Tongue (tissue), 2 donors: ENCODE measurements around the gene AAMP. TPM values are rescaled to one million over a fixed set of nuclear protein-coding genes. Genes with fewer than 3 reads are reported as not detected.
"Not testable (repeated sequence)": the region's sequence is repeated elsewhere in the genome, so short reads cannot be mapped to it uniquely, and the experiment has no call there.

Experiments
- DNase-seq: peaks from one replicate; pipeline ENCODE4 v3.0.0-alpha.2; 2015
- total RNA-seq: library from RNA; depleted of rRNA; stranded (reverse); fragments of >200 nt; gene quantifications from one replicate; pipeline ENCODE4 v1.2.3, GENCODE V29; 2014

Gene AAMP
- 203 TPM for total RNA-seq

DNA sequence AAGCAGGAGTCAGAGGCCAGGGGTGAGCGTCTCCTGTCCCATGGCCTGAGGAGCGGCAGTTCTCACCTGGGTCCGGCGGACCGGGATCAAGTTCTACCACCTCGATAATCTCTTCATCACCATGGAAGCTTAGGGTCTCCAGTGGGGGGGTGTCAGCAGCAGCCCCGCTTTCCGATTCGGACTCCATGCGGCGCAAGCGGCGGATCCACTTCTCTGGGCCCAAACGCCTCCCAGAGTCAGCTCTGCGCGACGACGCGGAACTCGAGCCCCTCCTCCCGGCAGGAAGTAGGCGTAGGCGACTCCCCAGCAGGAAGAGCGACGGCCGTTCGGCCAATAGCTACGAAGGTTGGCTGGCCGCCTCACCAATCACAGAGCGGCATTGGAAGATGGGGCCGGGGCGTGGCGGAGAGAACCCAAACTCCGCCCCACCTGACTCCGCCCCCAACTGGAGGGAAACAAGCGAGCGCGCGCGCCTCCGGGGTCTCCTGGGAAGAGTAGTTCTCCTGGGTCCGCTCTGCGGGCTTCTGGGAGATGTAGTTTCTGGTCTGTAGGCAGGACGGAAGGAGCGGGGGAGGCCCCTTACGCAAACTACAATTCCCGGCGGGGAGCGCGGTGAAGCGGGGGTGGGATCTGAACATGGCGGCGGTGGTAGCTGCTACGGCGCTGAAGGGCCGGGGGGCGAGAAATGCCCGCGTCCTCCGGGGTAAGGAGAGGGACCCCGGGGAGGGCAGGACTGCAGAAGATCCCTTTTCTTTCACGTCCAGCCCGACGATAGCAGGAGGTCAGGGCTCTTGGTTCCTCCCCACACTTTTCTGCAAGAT, at the start of gene AAMP, which contains the start of gene PNKD:
Gene AAMP (minus strand): TSS at position 238 of the 821 bp plus-strand sequence. CDS start 51 bp downstream, at position 187.
Gene PNKD (plus strand): TSS at position 620 of the 821 bp plus-strand sequence. CDS start 17 bp downstream, at position 637.
- DNase-seq: peak; percentile 100

DNA sequence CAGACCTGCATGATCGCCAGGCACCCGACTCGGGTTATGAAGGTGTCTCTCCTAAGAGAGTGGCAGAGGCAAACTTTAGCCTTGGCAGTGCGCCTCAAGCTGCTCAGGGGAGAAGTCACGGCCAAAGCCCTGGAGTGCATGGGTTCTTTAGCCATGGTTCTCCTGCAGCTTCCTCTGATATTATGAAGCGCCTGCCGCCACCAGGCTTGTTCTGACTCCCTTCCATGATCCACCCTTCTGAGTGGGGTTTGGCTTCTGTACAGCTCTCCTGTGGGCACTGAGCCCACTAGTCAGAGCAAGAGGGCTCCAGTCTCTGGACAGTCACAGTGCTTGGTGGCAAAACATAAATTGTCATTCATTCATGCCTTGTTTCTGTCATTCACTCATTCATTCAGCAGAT, 48.3 kb upstream of the AAMP start:
- no peak for DNase-seq

DNA sequence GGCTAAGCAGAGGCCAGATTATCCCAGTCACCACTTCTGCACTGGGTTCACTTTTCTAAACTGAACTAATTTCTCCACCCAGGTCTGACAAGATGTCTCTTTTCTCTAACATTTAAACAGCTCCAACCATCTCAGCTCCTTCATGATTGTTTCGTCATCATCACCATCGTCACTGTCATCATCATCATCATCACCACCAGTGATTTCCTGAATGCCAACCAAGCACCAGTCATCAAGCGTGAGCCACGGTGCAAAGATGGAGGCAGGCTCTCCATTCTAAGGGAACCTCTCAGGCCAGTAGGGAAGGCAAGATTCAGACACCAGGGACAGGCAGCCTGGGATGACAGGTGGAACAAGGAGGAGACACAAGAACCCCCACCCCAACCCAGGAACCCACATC, 47.9 kb upstream of the AAMP start:
- DNase-seq: no peak

GRCh38 chr2:218317303-218317630, 47.3 kb upstream of the AAMP start:
- no peak for DNase-seq

- no peak for DNase-seq
These were observed 45.5 kb upstream of the AAMP start for GRCh38 chr2:218315397-218315796.

GRCh38 chr2:218314764-218315163, 44.8 kb upstream of the AAMP start:
- DNase-seq: not testable (repeated sequence)

- no peak for DNase-seq
These were observed 43.4 kb upstream of the AAMP start for GRCh38 chr2:218313356-218313755.

DNA sequence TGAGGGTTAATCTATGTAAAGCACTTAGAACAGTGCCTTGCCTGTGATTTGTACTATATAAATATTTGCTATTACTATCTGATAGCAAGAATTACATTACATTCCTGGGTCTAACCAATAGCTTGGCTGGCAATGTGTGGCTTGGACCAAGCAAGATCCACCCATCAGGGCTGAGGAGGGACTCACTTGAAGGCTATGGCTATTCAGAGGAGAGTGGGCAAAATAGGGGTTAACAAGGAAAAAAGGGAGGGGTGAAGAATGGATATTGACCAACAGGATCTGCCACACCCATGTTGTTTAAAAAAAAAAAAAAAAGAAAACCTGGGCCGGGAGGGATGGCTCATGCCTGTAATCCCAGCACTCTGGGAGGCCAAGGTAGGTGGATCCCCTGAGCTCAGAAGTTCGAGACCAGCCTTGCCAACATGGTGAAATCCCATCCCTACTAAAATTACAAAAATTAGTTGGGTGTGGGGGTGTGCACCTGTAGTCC, 42.4 kb upstream of the AAMP start:
- DNase-seq: no peak

GRCh38 chr2:218311541-218312266, 41.8 kb upstream of the AAMP start:
- not testable (repeated sequence) for DNase-seq

DNA sequence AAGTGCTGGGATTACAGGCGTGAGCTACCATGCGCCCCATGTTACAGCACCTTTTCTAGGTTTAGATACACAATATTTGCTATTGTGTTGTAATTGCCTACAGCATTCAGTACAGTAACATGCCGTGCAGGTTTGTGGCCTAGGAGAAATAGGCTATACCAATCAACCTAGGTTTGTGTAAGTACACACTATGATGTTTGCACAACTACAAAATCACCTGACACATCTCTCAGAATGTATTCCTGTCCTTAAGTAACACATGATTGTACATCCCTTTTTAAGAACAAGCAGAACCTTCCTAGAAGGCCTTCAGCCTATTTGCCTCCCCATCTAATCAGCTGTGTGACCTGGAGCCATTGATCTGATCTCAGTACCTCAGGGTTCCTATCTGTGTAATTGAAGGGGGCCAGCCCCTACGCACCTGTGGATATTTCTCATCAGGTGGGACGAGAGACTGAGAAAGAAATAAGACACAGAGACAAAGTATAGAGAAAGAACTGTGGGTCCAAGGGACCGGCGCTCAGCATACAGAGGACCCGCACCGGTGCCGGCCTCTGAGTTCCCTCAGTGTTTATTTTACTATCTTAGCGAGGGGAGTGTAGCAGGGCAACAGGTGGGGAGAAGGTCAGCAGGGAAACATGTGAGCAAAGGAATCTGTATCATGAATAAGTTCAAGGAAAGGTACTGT, 41.1 kb upstream of the AAMP start:
- no peak for DNase-seq

DNA sequence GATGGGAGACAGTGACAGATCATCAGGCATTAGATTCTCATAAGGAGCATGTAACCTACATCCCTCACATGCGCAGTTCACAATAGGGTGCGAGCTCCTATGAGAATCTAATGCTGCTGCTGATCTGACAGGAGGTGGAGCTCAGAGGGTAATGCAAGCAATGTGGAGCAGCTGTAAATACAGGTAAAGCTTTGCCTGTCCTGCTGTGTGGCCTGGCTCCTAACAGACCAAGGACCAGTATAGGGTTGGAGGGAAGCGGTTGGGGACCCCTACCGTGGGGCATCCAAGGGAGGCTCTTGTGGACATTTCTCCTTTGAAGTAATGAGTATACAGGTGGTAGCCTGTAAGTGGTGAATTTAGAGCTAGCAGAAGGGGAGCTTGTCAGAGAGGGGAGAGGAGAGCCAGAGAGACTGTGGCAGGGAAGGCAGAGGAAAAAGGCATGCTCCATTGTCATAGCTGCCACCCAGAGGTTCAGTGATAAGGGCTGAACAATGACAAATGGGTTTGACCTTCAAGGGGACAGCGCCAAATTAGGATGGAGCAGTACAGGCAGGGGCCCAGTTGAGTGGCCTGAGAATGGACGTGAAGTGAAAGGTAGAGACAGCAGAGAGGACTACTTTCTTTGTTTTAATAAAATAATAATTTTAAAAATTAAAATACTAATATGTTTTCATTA, 37.6 kb upstream of the AAMP start:
- no peak for DNase-seq

GRCh38 chr2:218306184-218306920, 36.4 kb upstream of the AAMP start:
- no peak for DNase-seq

DNA sequence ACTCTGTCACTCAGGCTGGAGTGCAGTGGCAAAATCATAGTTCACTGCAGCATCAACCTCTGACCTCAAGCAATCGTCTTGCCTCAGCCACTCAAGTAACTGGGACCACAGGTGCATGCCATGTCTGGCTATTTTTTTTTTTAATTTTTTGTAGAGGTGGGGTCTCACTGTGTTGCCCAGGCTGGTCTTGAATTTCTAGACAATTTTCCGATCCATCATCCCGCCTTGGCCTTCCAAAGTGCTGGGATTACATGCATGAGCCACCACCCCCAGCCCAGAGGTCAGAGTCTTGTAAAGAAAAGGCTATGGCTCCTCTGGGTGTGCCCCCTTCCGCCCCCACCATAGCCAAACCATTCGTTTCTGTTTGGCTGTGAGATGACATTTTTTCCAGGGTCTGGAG, 35.4 kb upstream of the AAMP start:
- DNase-seq: no peak

- peak; percentile 95 for DNase-seq
These were observed 31.4 kb upstream of the AAMP start for GRCh38 chr2:218301176-218301819.

- DNase-seq: no peak
These were observed 30.2 kb upstream of the AAMP start for GRCh38 chr2:218300141-218300540.

GRCh38 chr2:218298314-218298875, 28.5 kb upstream of the AAMP start:
- no peak for DNase-seq

GRCh38 chr2:218296847-218297246, 26.9 kb upstream of the AAMP start:
- DNase-seq: no peak

- no peak for DNase-seq
These were observed 26.3 kb upstream of the AAMP start for GRCh38 chr2:218296200-218296599.

DNA sequence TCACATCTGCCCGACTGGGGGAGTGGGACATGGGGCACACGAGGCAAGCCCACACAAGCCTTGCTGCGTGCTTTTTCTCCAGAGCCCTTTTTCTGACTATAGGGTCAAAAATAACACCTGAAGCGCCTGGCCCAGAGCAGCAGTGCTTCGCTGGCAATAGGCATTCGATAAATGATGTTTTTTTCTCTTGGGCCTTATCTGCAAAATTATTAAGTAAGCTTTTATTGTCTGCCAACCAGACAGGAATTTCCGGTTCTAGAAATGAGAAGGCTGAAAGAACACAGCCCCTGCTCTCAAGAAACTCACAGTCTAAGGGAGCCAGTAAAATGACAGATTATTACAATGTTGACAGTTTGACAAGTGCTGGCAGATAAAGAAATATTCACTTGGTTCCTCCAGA, 25.1 kb upstream of the AAMP start:
- peak; percentile 61 for DNase-seq

- no peak for DNase-seq
These were observed 24.6 kb upstream of the AAMP start for GRCh38 chr2:218294430-218295022.
